Measurements from ENCODE around the gene TMEM187. TPM values are rescaled to one million over a fixed set of nuclear protein-coding genes. Genes with fewer than 3 reads are reported as not detected.
A peak's percentile ranks its signal among the peaks of the same experiment; 100 is the strongest.

The TMEM187 gene
- total and polyA plus RNA-seq, 2 donors (not counting 1 experiment from before 2014, with no cell fraction given) = 5.5 to 6.4 TPM

- H3K27me3 Mint-ChIP-seq = no peaks in the 10 kb centered on the region
- Histone ChIP-seq H3K79me2 (ENCODE audit: control insufficient read depth, insufficient read depth, low read length) (peaks cover 24% of the 10 kb centered on the region), H3K4me1 (ENCODE audit: control insufficient read depth in 2 of 2, insufficient read depth in 2 of 2, low read length in 2 of 2) (peaks cover 12 to 25% of the 10 kb centered on the region in 2 donors), H3K4me3 (ENCODE audit: control extremely low read depth in 1 of 5, extremely low read depth in 1 of 5, insufficient read depth in 1 of 5, low read depth in 2 of 5, low read length in 4 of 5) (peak overlapping the region in 3 of 5 experiments; percentile 48 to 68 (median 63)), H2AFZ (ENCODE audit: insufficient read depth, low read depth, low read length, poor library complexity, severe bottlenecking) (no peak overlapping the region), H3K9ac (ENCODE audit: low read length) (no peak overlapping the region), H3K27me3 (replicated peaks in 1 of 4; ENCODE audit: control extremely low read depth in 1 of 4, control insufficient read depth in 3 of 4, insufficient read depth in 4 of 4, low read length in 3 of 4) (no peaks in the 10 kb centered on the region), H4K20me1 (ENCODE audit: control insufficient read depth, insufficient read depth, low read length, poor library complexity, severe bottlenecking) (no peaks in the 10 kb centered on the region), H3K4me2 (replicated peaks; ENCODE audit: low read depth, low read length, poor library complexity, severe bottlenecking) (peak overlapping the region; percentile 83), H3K9me3 (ENCODE audit: control extremely low read depth in 1 of 3, control insufficient read depth in 2 of 3, insufficient read depth in 1 of 3, low read length in 2 of 3) (no peaks in the 10 kb centered on the region), H3K36me3 (replicated peaks in 1 of 2; ENCODE audit: control extremely low read depth in 1 of 2, control insufficient read depth in 1 of 2, extremely low read depth in 1 of 2, insufficient read depth in 2 of 2, low read length in 1 of 2) (peaks cover 0 to 23% of the 10 kb centered on the region in 2 experiments), H3K27ac (ENCODE audit: low read length in 2 of 2) (peak overlapping the region in 1 of 2 donors; percentile 61)
- no peak for TF ChIP-seq EZH2 (IDR thresholded peaks at IDR 0.05; ENCODE audit: borderline replicate concordance, insufficient read depth, low read depth, low read length, poor library complexity, severe bottlenecking)
- no peak for TF ChIP-seq CTCF (IDR thresholded peaks at IDR 0.05)
- intact Hi-C loops (cut with micrococcal nuclease) = no loop called here
- H3K27ac Mint-ChIP-seq = peak overlapping the region; percentile 41
- peak overlapping the region; percentile 90 for H3K4me3 Mint-ChIP-seq
- POLR2A ChIA-PET = interaction anchor here (1.3 kb wide), 1 partner anchor 37 kb away, joined by 5 read pairs; the partner anchor contains the start of gene HCFC1
- CTCF ChIA-PET = interaction anchor here (1.0 to 7.4 kb wide), 2 partner anchors 9 to 13 kb away, joined by 3 to 59 read pairs; partner anchors contain the start of gene RENBP
- DNase-seq (no peak), ATAC-seq (ENCODE audit: low read depth) (no peak)
- WGBS (ENCODE audit: insufficient coverage) = 80% methylated on average over 3 of the region's 7 CpGs
- no peaks in the 10 kb centered on the region for H3K9me3 Mint-ChIP-seq (ENCODE audit: insufficient read depth)
- peaks cover 18% of the 10 kb centered on the region for H3K4me1 Mint-ChIP-seq
Measured at GRCh38 chrX:153933748-153934147, 38.8 kb upstream of the TMEM187 start.

DNA sequence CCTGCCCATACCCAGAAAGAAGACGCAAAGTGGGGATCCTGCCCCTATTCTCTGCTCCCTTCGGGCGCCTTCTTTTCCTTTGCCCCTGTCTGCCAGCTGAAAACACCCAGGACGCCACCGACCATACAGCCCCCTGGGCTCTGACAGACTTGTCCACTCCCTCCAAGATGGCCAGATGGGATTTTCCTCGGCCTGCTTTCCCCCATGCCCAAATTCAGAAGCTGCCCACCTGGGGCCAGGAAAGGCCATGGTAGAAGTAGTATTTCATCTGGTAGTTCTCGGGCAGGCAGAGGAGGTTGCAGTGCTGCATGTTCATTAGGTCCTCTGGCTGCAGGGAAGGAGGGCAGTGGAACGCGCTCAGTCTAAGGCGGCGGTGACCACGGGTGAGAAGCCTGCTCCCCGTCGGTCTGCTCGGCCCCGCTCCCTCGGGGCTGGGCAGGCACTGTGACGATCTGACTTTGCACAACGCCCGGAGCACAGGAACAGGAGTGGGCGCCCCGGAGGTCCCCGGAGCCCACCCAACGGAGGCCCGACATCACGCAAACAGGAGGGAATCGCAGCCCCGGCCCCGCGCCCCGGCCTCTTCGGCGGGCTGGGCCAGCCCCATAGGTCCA lies 38.3 kb upstream of the TMEM187 start:
- intact Hi-C loops (cut with micrococcal nuclease) = no loop called here
- ATAC-seq (ENCODE audit: low read depth) (peak; percentile 3), DNase-seq (no peak)
- peak overlapping the region; percentile 83 for H3K4me2 ChIP-seq (replicated peaks; ENCODE audit: low read depth, low read length, poor library complexity, severe bottlenecking)
- H3K9ac ChIP-seq (ENCODE audit: low read length) = peak overlapping the region; percentile 67
- POLR2A ChIA-PET = interaction anchor here (1.0 to 1.3 kb wide), 3 partner anchors 10 to 37 kb away, joined by 5 read pairs; partner anchors contain the start of genes HCFC1 and RENBP
- H4K20me1 ChIP-seq (ENCODE audit: control insufficient read depth, insufficient read depth, low read length, poor library complexity, severe bottlenecking) = no peaks in the 10 kb centered on the region
- peak overlapping the region in 4 of 5 experiments; percentile 37 to 68 (median 56) for H3K4me3 ChIP-seq (ENCODE audit: control extremely low read depth in 1 of 5, extremely low read depth in 1 of 5, insufficient read depth in 1 of 5, low read depth in 2 of 5, low read length in 4 of 5)
- WGBS (ENCODE audit: insufficient coverage) = 5% methylated on average over 21 of the region's 33 CpGs
- no peak for TF ChIP-seq EZH2 (IDR thresholded peaks at IDR 0.05; ENCODE audit: borderline replicate concordance, insufficient read depth, low read depth, low read length, poor library complexity, severe bottlenecking)
- TF ChIP-seq CTCF (IDR thresholded peaks at IDR 0.05) = no peak
- H3K27me3 Mint-ChIP-seq = no peaks in the 10 kb centered on the region
- H3K4me1 ChIP-seq (ENCODE audit: control insufficient read depth in 2 of 2, insufficient read depth in 2 of 2, low read length in 2 of 2) = peaks cover 7 to 20% of the 10 kb centered on the region in 2 donors
- H3K9me3 ChIP-seq (ENCODE audit: control extremely low read depth in 1 of 3, control insufficient read depth in 2 of 3, insufficient read depth in 1 of 3, low read length in 2 of 3) = no peaks in the 10 kb centered on the region
- CTCF ChIA-PET = interaction anchor here (1.0 to 7.4 kb wide), 3 partner anchors 9 to 13 kb away, joined by 3 to 59 read pairs (median 16); partner anchors contain the start of genes ARHGAP4 and RENBP
- H3K27me3 ChIP-seq (replicated peaks in 1 of 4; ENCODE audit: control extremely low read depth in 1 of 4, control insufficient read depth in 3 of 4, insufficient read depth in 4 of 4, low read length in 3 of 4) = no peaks in the 10 kb centered on the region
- H3K4me1 Mint-ChIP-seq = peaks cover 13% of the 10 kb centered on the region
- peaks cover 0 to 23% of the 10 kb centered on the region in 2 experiments for H3K36me3 ChIP-seq (replicated peaks in 1 of 2; ENCODE audit: control extremely low read depth in 1 of 2, control insufficient read depth in 1 of 2, extremely low read depth in 1 of 2, insufficient read depth in 2 of 2, low read length in 1 of 2)
- H3K27ac Mint-ChIP-seq = peak overlapping the region; percentile 81
- peak overlapping the region in 1 of 2 donors; percentile 61 for H3K27ac ChIP-seq (ENCODE audit: low read length in 2 of 2)
- H3K79me2 ChIP-seq (ENCODE audit: control insufficient read depth, insufficient read depth, low read length) = peaks cover 24% of the 10 kb centered on the region
- H2AFZ ChIP-seq (ENCODE audit: insufficient read depth, low read depth, low read length, poor library complexity, severe bottlenecking) = peak overlapping the region; percentile 38
- H3K9me3 Mint-ChIP-seq (ENCODE audit: insufficient read depth) = no peaks in the 10 kb centered on the region
- peak overlapping the region; percentile 90 for H3K4me3 Mint-ChIP-seq
